NCI-H1436 (cell line): ENCODE data around the gene ZNF521.
"Not testable (repeated sequence)": the region's sequence is repeated elsewhere in the genome, so short reads cannot be mapped to it uniquely, and the experiment has no call there.

ENCODE experiments used
- DNase-seq: peaks from one replicate; lab custom pipeline; 2025; lab: John Stamatoyannopoulos, UW

The ZNF521 gene

DNA sequence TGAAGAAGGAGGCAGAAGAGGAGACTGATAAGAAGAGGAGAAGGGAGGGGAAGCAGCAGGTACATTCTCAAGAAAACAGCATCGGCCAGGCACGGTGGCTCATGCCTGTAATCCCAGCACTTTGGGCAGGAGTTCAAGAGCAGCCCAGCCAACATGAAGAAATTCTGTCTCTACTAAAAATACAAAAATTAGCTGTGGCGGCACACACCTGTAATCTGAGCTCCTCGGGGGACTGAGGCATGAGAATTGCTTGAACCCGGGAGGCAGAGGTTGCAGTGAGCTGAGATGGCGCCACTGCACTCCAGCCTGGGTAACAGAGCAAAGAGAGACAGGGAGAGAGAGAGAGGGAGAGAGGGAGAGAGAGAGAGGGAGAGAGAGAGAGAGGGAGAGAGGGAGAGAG, 318.8 kb downstream of the ZNF521 start:
- DNase-seq, result not testable (repeated sequence)

DNA sequence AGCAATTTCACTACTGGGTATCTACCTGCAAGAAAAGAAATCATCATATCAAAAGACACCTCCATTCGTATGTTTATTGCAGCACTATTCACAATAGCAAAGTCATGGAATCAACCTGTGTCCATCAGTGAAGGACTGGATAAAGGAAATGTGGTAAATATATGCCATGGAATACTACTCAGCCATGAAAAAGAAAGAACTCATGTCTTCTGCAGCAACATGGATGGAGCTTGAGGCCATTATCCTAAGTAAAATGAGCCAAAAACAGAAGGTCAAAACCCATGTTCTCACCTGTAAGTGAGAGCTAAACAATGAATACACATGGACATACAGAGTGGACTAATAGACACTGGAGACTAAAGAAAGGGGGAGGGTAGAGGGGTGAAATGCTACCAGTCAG, 322.2 kb downstream of the ZNF521 start:
- DNase-seq, result no peak

DNA sequence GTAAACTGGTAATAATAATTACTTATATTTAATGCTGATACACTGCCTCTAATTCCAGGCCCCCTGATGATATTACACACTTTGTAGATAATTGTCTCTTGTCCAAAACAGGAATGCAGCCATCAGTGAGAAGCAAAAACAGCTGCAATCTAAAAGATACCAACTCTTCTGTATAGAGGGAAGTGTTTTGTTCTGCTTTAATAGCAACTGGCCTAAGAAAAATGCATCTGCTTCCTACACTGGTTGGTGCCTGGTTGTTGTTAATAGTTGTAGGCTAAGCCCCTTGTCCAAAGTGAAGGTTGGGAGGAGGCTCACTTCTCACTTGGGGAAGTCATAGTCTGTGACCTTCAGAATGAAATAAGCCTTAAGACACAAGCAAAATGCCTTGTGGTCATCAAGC, 332.0 kb downstream of the ZNF521 start:
- DNase-seq, result no peak

DNA sequence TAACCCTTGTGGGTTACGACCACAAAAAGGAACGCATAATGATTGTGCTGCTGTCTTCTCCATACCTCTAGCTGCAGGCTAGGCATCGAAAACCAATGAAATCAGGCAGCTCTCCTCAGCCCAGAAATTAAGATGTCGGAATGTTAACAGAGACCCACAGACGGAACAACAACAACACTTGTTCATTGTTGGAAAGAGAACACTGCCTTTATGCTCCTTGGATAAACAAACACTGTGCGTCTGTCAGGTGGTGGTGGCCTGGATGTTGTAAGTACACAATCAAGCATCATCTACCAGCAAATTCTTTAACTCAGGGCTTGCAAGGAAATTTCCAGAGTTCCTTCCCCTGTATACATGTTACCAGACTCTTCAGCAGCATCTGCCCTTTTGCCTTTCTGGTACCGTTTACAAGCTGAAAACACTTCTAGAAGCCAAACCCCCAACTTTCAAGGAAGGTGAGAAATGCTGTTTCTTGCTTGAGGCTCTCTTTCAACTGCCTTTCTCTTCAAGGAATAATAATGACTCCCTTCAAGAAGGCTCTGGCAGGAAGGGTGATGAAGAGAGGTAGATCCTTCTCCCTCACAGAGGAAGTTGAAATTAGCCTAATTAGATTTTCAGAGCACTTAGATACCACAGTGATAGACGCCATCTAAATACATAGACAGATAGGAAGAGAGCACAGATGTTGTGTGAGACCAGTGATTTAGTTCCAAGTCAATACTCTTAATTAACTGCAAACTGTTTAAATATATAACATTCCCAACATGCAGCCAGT, 332.7 kb downstream of the ZNF521 start:
- no peak for DNase-seq

DNA sequence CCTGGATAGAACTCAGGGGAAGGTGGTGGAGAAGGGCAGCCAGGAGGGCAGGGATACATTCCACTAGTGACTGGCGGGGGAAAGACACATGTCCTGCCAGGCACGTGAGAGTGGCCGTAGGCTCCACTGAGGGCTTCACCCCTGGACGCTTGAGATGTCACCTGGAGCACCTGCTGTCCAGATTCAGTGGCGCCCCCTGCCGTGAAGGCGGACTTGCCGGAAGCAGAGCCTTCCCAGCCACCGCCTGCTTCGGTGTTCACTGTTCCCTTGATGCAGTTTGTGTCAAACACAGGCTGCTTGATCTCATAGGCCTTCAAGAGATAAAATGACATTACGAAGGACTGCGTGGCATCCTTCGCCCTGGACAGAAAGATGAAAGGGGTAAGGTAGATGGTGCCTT, 335.3 kb downstream of the ZNF521 start:
- no peak for DNase-seq

DNA sequence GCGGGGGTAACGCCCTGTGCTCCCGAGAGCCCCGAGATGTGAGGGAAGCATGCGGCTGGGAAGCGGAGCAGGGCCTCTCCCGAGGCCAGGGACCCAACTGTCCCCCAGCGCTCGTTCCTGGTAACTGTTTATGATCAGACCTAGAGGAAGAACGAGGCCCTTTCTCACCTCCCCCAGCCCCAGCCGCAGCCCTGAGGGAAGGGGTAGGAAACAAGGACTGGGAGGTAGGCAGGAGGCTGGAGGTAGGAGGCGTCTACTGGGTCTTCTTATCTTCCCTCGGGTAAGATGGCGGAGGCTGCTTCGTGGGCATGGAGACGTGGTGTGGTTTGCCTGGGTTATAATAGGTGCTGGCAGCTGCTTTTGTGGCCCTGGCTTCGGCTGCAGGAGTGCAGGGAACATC, 335.8 kb downstream of the ZNF521 start:
- no peak for DNase-seq
